Measurements from ENCODE around the gene EEF1G. TPM values are rescaled to one million over a fixed set of nuclear protein-coding genes. Genes with fewer than 3 reads are reported as not detected.
"Not testable (repeated sequence)": the region's sequence is repeated elsewhere in the genome, so short reads cannot be mapped to it uniquely, and the experiment has no call there.

Gene EEF1G
- total RNA-seq, 1 donor from 2014 or later = 735 TPM

DNA sequence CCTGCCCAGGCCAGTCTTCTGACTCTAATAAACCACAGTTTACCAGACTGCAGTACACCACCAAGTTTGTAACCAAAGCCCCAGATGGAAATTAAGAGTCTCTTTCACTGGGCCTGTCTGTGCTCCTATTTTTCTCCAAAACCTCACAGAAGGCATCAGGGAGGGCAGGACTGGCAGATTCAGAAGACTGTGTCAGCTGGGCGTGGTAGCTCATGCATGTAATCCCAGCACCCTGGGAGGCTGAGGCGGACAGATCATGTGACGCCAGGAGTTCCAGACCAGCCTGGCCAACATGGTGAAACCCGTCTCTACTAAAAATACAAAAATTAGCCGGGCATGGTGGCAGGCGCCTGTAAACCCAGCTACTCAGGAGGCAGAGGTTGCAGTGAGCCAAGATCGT lies 11.7 kb upstream of the EEF1G start:
- intact Hi-C loops (cut with DNase I); DNase-seq (ENCODE audit: low spot score): not testable (repeated sequence)

DNA sequence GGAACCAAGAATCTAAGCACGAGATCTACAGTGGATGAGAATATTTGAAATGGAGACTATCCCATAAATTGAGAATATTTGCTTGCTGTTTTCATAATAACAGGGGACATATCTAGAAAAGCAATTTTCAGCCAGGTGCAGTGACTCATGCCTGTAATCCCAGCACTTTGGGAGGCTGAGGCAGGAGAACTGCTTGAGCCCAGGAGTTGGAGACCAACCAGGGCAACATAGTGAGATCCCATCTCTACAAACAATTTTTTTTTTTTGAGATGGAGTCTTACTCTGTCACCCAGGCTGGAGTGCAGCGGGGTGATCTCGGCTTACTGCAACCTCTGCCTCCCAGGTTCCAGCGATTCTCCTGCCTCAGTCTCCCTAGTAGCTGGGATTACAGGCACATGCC lies 8.0 kb upstream of the EEF1G start:
- intact Hi-C loops (cut with DNase I); DNase-seq (ENCODE audit: low spot score): not testable (repeated sequence)

DNA sequence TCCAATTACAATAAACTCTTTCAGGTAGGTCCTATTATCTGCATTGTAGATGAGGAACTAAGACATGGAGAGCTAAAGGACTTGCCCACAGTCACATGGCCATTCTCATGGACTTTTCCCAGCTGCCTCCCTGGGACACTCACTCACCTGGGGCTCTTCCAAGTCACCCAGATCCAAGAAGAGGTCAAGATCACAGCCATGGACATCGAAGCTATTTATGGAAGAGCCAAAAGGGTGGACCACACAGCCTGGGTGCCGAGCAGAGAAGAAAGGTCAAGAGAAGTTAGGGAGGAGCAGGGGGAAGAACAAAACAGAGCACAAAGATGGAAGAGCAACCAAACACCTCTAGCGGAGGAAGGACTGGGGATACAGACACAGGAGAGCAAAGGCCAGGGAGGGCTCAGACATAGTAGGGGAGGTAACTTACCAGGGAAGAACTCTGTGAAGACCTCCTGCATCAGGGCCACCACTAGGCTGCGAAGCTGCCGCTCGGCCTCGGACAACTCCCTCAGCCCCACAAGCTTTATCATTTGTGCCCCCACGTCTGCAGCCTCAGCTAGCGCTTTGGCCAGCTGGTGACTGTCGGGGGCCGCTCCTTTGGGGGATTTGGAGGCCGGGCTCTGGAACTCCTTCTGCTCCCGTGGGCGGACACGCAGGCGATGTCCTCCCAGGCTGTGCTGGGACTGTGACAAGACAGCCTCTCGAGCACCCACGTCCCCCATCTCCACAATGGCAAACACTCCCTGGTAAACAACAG lies 7.4 kb upstream of the EEF1G start:
- no peak for DNase-seq (ENCODE audit: low spot score)
- intact Hi-C loops (cut with DNase I) = no loop called here

DNA sequence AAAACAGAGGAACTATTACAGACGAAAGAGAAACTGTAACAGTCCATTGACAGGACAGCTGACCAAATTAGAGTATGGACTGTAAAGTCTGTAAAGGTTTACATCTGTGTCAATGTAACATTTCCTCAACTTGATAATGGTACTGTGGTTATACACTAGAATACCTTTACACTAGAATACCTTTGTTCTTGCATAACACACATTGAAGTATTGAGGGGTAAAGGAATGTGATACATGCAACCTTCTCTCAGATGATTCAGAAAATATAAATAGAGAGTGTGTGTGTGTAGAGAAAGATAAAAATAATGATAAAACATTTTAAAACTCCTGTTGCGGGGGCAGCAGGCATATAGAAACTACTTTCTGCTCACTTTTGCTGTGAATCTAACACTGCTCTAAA lies 5.6 kb upstream of the EEF1G start:
- DNase-seq (ENCODE audit: low spot score) = no peak
- intact Hi-C loops (cut with DNase I) = no loop called here

DNA sequence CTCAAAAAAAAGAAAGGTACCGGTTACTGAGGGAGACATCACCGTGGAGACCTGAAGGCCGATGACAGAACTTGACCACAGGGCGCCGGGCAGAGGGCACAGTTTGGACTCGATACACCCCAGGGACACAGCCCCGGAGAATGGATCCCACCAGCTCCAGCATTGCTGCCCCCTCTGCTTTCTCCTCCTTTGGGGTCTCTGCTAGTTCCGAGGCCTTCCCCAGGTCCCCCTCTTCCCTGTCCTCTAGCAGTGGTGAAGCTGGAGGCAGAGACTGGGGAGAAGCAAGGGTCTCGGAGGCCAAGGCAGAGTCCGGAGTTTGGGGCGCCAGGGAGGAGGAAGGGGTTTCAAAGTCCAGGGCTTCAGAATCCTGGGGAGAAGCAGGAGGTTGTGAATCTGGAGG lies 4.8 kb upstream of the EEF1G start:
- intact Hi-C loops (cut with DNase I) = no loop called here
- DNase-seq (ENCODE audit: low spot score) = no peak

DNA sequence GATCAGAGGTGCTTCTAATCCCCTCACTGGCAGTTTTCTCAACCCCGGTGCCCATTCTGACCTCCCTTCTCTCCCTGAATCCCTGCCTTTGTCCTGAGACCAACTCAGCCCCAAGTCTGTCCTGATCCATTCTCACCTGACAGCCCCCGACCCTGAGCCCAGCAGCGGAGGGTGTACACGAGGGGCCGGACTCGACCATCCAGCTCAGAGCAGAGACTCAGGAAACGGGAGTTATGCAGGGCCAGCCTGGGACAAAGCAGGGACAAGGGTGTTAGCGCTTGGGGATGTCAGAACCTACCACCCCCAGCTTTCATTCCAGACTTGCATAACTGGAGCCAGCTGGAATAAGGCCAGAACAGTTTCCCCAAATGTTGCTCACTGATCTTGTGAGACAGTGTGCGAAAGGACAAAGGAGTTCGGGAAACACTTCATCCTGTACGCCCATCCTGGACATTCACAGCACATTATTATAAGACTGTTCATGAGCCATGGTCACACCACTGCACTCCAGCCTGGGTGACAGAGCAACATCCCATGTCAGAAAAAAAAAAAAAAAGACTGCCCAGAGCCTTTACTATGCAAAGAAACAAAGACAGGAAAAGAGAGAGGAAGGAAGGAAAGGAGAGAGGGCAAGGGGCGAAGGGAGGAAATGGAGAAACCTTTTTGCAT lies 3.5 kb upstream of the EEF1G start:
- DNase-seq (ENCODE audit: low spot score) = no peak
- intact Hi-C loops (cut with DNase I) = no loop called here

DNA sequence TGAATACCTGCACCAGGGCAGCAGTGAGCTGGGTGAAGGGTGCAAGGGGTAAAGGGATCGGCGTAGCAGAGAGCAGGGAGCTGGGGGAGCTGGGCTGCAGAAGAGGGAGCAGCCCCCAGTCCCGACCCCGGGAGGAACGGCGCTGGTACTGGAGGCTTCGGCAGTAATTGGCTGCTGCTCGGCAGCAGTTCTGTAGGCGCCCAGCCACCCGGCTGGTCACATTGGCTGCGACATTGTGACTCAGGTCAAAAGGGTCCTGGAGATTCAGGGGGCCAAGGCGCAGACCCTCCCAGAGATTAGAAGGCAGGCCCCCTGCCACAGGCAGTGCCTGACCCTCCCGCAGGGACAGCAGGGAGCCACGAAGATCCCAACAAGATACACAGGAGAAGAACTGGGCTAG lies 2.1 kb upstream of the EEF1G start:
- intact Hi-C loops (cut with DNase I) = no loop called here
- no peak for DNase-seq (ENCODE audit: low spot score)

DNA sequence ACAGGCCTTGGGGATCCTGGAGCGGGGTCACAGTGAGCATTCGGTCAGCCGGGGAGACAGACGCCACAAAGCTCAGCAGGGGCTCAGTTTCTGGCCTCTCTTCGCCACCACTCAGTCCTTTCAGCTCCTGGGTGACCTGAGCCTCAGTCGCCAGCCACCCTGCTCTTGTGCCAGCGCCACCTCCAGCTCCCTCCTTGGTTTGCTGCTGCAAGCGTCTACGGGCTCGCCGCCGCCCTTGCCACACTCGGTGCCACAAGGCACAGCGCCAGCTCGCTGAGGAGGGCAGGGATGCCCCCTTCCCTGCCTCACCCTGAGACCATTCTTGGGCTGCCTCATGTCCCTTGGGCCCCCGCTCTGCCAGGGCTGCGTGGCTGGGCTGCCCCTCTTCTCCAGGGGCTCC lies 1.5 kb upstream of the EEF1G start:
- intact Hi-C loops (cut with DNase I) = no loop called here
- DNase-seq (ENCODE audit: low spot score) = no peak

DNA sequence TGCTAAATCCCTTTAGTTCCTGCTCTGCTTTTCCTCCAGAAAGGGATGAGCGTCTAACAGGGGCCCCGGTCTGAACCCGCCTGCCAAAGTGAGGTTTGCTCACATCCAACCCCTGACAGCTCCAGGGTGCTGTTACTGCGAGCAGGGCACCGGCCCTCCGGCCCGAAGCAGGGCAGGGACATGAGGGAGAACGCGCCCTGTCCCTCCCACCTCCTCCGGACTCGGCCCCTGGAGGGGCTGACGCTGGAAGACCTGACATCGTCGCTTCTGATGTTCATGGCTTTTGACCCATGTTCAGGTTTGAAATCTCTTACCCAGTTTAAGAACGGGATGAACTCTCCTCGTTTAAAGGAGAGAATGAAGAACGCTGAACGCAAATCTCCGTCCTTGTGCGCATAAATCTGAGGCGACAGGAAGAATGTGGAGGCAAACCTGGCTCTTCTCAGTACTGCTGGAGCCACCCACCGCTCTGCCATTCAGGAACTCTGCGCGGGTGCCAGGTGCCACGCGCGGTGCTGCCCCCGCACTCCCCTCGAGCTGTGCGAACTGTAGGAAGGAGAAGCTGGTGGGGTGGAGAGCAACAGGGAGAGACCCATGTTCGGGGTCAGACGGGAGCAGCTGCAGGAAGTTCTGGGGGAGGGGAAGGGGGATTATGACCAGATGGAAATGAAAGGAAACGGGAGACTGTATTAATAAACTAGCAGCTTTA lies 826 bp upstream of the EEF1G start:
- intact Hi-C loops (cut with DNase I) = no loop called here
- no peak for DNase-seq (ENCODE audit: low spot score)

DNA sequence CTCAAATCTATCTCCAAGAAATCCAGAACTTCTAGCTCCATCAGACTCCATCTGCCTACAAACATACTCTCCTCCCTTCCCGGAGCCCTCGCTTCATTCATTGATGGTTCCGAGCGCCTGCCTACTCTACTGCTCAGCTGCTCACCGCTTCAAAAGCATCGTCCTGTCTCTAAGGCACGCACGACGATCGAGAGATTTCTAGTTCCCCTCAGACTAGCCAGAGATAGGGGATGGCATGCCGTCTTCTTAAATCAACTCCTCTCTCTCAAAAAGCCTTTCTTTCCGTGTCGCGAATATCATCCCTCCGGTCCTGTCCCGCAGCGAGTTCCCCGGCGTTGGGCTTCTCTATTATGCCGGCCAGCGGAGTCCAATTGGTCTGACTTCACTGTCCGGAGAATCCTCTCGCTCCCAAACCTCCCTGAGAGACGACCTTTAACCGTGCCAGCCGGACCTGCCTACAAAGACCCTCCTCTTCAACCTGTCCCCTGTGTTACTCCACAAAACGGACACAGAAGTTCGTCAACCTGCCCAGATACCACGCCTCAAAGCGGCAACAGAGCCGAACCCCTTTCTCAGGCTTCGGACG lies 592 bp downstream of the EEF1G start:
- DNase-seq (ENCODE audit: low spot score) = no peak
- intact Hi-C loops (cut with DNase I) = no loop called here

DNA sequence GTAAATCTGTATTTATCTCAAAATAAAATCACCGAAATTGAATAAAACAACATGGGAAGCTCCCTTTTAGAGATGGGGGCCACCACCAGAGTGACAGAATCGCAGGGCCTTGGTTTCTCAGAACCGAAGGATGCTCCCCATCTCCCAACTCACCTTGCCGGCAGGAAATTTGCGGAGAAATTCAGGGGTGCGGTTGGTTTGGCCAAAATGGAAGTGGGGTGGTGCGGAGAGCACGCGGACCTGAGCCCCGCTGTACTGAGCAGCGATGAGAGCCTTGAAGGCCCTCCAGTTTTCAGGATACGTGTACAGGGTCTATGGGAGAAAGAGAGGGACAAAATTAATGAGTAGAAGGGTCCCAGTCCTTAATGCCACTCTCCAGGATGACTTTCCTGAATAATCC lies 1.3 kb downstream of the EEF1G start:
- intact Hi-C loops (cut with DNase I) = no loop called here
- no peak for DNase-seq (ENCODE audit: low spot score)

DNA sequence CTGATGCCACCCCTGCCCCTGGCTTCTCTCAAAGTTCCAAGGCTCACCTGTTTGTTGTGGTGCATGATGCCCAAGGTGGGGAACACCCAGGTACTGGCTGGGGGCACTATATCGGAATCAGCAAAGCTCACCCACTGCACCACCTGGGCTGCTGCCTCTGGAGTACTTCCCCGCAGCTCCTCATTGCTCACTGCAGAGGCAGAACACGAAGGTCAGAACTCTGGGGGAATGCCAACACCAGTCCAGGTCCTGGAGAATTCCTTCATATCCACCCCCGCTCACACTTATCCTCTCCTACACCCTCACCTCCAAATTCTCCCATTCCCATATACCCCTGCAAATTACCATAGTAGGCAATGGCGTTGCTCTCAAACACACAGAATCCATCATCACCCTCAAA lies 2.2 kb downstream of the EEF1G start:
- intact Hi-C loops (cut with DNase I); DNase-seq (ENCODE audit: low spot score): not testable (repeated sequence)

DNA sequence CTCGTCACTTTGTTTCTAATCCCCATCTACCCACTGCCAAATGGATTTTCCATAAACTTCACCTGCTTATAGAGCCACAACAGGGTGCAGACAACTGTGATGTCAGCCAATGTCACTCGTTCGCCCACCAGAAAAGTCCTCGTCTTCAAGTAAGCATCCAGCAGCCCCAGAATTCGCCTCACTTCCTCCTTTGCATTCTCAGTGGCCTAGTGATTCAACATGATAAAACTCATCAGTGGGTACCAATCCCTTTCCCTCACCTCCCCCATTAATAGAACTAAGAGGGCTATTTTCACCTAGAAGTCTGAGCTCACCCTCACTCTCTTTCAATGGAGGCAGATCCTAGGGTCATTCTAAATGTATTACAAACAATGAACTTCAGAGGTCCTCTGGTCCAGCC lies 2.8 kb downstream of the EEF1G start:
- intact Hi-C loops (cut with DNase I); DNase-seq (ENCODE audit: low spot score): not testable (repeated sequence)

DNA sequence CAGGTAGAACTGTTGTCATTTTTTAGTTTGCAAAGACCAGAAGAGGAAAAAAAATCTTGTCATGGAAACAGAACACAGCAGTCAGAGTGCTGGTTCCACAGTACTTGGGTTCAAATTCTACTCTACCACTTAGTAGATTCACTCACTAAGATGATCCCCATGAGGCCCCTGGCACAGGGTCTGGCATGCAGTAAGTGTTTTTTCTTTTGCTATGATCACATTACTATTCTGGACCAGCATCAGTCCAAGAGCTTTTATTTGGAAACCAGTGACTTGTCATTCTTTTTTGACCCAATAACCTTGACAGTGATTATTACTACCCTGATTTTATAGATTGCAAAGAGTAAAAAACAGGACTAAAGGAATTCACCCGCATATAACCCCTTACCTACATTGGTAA lies 4.1 kb downstream of the EEF1G start:
- intact Hi-C loops (cut with DNase I) = no loop called here
- no peak for DNase-seq (ENCODE audit: low spot score)

DNA sequence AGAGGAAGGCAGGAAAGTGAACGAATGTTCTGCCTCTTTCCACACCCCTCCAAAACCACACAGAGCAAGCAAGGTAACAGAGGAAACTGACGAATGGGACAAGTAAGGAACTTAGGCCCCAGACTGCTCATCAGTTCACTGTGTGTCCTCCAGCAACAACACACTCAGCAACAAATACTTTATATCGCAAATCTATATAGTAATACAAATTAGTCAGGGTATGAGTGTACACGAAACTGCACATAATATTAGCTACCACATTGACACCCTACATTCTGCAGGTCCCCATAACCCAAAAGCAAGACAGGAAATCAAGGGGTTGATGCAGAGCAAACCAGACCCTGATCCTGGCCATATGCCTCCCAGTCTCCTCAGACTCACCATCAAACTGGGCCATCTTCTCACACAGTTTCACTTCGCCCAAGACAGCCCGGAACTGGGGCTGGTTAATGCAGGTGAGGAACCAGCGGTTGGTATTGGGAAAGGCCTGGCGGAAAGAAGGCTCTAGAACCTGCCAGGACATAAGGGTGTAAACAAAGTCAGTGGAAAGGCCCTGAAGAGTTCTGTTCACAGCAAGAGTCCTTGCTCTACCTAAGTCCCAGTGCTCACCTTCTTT lies 6.6 kb downstream of the EEF1G start:
- intact Hi-C loops (cut with DNase I) = no loop called here
- no peak for DNase-seq (ENCODE audit: low spot score)

DNA sequence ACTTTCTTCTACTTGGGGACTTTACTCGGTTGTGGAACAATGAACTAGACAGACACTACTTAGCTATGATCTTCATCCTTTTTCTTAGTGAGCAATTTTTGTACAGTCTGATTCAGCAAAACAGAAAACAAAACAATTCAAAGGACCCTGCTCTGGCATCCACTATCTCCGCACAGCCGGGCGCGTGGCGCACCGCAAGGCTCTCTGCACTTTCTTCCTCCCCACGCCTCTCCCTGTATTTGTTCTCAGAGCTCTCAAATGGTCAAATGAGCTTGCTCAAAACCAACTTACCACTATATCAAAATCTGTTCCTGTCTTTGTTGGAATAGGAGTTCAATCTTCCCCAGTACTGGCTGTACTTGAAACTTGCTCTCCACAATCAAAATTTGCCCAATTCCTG lies 7.4 kb downstream of the EEF1G start:
- DNase-seq (ENCODE audit: low spot score) = no peak
- intact Hi-C loops (cut with DNase I) = no loop called here

DNA sequence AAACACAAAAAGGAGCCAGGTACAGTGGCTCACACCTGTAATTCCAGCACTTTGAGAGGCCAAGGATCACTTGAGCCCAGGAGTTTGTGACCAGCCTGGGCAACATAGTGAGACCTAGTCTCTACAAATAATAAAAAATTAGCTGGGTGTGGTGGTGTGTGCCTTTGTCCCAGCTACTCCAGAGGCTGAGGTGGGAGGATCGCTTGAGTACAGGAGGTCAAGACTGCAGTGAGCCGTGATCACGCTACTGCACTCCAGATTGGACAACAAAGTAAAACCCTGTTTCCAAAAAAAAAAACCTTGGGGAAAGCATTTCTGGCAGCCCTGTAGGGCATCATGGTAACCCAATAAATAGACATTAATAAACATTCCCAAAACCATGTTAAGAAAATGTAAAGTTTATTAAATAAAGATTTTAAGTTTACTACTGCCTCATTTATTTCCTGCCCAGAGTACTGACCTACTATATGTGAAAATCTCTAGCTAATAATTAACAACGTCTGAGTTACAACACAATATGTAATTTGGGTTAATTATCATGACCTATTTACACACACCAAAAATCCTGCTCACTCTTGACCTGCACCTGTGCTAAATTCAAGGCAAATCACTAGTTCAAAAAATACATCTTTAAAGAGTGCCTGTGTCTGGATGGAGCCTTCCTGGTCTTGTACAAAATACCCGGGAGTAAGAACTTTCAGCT lies 8.4 kb downstream of the EEF1G start:
- DNase-seq (ENCODE audit: low spot score) = no peak
- intact Hi-C loops (cut with DNase I) = no loop called here

DNA sequence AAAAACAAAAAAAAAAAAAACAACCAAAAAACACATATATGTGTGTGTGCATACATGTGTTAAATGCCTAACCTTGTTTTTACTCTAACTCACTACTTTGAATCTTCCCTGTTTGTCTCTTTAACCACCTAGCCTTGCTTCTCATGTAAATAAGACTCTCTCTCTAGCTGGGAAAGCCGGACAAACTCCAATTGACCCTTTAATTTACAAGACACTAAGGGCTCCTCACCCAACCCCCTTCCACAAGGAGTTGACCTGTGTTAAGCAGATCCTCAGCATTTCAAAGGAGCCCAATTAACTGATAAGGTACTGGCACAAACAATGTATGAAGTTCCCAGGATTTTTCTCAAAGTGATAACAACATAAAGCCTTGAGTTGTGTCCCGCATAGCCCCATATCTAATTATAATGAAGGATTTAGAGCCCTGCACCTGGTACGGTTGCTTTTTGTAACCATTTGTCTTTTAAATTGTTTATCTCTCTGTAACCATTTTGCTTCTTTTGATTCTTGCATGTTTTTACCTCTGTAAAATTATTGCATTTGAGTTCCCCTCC lies 11.9 kb downstream of the EEF1G start:
- intact Hi-C loops (cut with DNase I) = loop anchor here (2.0 kb wide), 2 partner anchors 15 to 137 kb away; partner anchors contain the start of gene AHNAK
- DNase-seq (ENCODE audit: low spot score) = not testable (repeated sequence)

DNA sequence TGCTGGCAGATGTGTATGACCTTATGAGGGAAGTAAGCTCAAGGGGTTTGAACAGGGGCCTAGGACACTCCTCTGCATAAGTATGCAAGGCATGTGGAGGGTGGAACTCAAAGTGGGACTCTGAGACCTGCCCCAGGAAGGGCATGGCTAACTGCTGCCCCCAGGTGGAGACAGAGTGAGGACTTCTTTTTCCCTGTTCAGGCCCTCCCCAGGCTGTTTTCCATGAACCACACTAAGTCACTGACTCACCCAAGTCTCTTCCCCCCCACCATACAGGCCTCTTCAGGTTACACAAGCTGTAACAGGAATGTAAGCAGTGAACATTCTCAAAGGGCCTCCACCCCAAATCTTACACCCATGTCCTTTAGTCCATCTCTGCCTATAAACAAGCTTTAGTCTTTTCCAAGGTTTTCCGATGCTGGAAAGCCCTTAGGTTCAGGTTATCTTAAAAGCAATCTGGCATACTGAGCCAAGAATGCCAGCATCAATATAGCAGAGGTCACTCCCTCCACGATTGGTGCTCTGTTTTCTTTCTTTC lies 13.1 kb downstream of the EEF1G start:
- intact Hi-C loops (cut with DNase I) = loop anchor here (2.0 kb wide), 2 partner anchors 14 to 136 kb away; partner anchors contain the start of gene AHNAK
- DNase-seq (ENCODE audit: low spot score) = peak; percentile 91

All from cardiac septum (tissue), 1 donor.